GM12878 (cell line): ENCODE measurements around the gene CELSR3. TPM values are rescaled to one million over a fixed set of nuclear protein-coding genes. Genes with fewer than 3 reads are reported as not detected.
A peak's percentile ranks its signal among the peaks of the same experiment; 100 is the strongest.

Experiments used
- ATAC-seq: fragments of 200-7000 bp; cut with Tn5 transposase; 3 replicates; pipeline ENCODE4 v1.9.1; 2020; ENCODE audit warnings: mild to moderate bottlenecking, moderate library complexity
- BruUV-seq: library from RNA; stranded (reverse); fragments of 400-500 nt; replicated peaks from 2 replicates; lab custom pipeline; 2021; lab: Mats Ljungman, UMichigan
- CTCF ChIA-PET: fragments of 300-600 bp; sonication (Branson Sonifier 250); formaldehyde crosslinking; extraction: SDS; loops from one replicate; lab custom pipeline; 2021; ENCODE audit warnings: inconsistent platforms; lab: Yijun Ruan, JAX
- POLR2A ChIA-PET: fragments of 350-600 bp; formaldehyde crosslinking; extraction: SDS; loops from one replicate; lab custom pipeline; 2021; ENCODE audit warnings: inconsistent platforms; lab: Charles Lee
- RAD21 ChIA-PET: fragments of 300-600 bp; sonication (Branson Sonifier 250); formaldehyde crosslinking; loops from one replicate; lab custom pipeline; 2023; ENCODE audit warnings: antibody characterized with exemption; ENCODE audit not compliant: unreplicated experiment; lab: Charles Lee
- SMC1A ChIA-PET: fragments of 300-600 bp; sonication (Branson Sonifier 250); formaldehyde crosslinking; loops from one replicate; lab custom pipeline; 2023; ENCODE audit not compliant: unreplicated experiment, uncharacterized antibody; lab: Charles Lee
- DNase-seq: peaks from one replicate; pipeline ENCODE4 v3.0.0-alpha.2; 2011; ENCODE audit warnings: low read depth, low spot score
- FAIRE-seq: peaks from 3 replicates; lab custom pipeline; 2011; peaks lifted over from hg19 to GRCh38; lab: Jason Lieb, UNC
- H2AFZ ChIP-seq: 2 replicates; pipeline ENCODE4 v1.6.0; 2011; ENCODE audit warnings: low read depth, low read length, control low read depth; ENCODE audit not compliant: control insufficient read depth
- H3K27ac ChIP-seq: 2 replicates; pipeline ENCODE4 v1.5.1; 2011; ENCODE audit warnings: control low read depth; ENCODE audit not compliant: control insufficient read depth, insufficient read depth
- H3K27me3 ChIP-seq, 2 experiments: replicated peaks in 1 of 2; 2 replicates each; pipeline versions ENCODE4 v1.6.0 to v1.6.1; 2011; ENCODE audit warnings: low read length in 1 of 2; ENCODE audit not compliant: control insufficient read depth in 2 of 2, insufficient read depth in 2 of 2
- H3K36me3 ChIP-seq, 2 experiments: 2 replicates each; pipeline ENCODE4 v1.5.1; 2011; ENCODE audit warnings: low read length in 1 of 2; ENCODE audit not compliant: control insufficient read depth in 2 of 2, insufficient read depth in 2 of 2
- H3K4me1 ChIP-seq: 2 replicates; pipeline ENCODE4 v1.6.1; 2011; ENCODE audit warnings: mild to moderate bottlenecking, low read length, moderate library complexity, mixed read lengths; ENCODE audit not compliant: control insufficient read depth, insufficient read depth
- H3K4me2 ChIP-seq: 2 replicates; pipeline ENCODE4 v1.6.0; 2011; ENCODE audit warnings: control low read depth; ENCODE audit not compliant: control insufficient read depth, insufficient read depth
- H3K4me3 ChIP-seq: fragments of 200-600 bp; sonication (generic); 2 replicates; pipeline ENCODE4 v1.5.1; 2016
- H3K79me2 ChIP-seq: 2 replicates; pipeline ENCODE4 v1.6.0; 2011; ENCODE audit warnings: low read length; ENCODE audit not compliant: control insufficient read depth, insufficient read depth
- H3K9ac ChIP-seq: 2 replicates; pipeline ENCODE4 v1.8.0; 2011; ENCODE audit warnings: low read length, control low read depth, mixed read lengths; ENCODE audit not compliant: control insufficient read depth, insufficient read depth
- H3K9me3 ChIP-seq: replicated peaks from 3 replicates; pipeline ENCODE4 v1.5.1; 2011; ENCODE audit warnings: mild to moderate bottlenecking, low read length; ENCODE audit not compliant: control insufficient read depth, insufficient read depth
- H4K20me1 ChIP-seq: 2 replicates; pipeline ENCODE4 v1.6.0; 2011; ENCODE audit not compliant: control insufficient read depth, insufficient read depth
- MTA2 ChIP-seq: fragments of 450-650 bp; IDR thresholded peaks from 2 replicates; pipeline ENCODE4 v1.6.1; 2016; ENCODE audit warnings: low read depth, mild to moderate bottlenecking, moderate library complexity
- POLR2AphosphoS2 ChIP-seq: IDR thresholded peaks from 2 replicates; pipeline ENCODE4 v1.6.1; 2011; ENCODE audit warnings: low read depth, mild to moderate bottlenecking, low read length, improper control_type of control experiment, moderate library complexity
- SP1 ChIP-seq: IDR thresholded peaks from one replicate; pipeline ENCODE4 v1.6.1; 2011; ENCODE audit warnings: low read depth, low read length
- WGBS: methylation state at CpG from one replicate; pipeline ENCODE4 v1.1.6; 2016; ENCODE audit warnings: low lambda C conversion rate; ENCODE audit not compliant: insufficient replicate concordance, insufficient coverage; ENCODE audit errors: missing lambda C conversion rate; 5-methylcytosine and 5-hydroxymethylcytosine counted together
- in situ Hi-C: fragments of 300-500 bp; cut with MboI; formaldehyde crosslinking; loops from 9 replicates; pipeline ENCODE4 v1.14.3; 2018; ENCODE audit warnings: mixed read lengths
- intact Hi-C: fragments of 100-400 bp; cut with micrococcal nuclease; formaldehyde crosslinking; loops from one replicate; pipeline ENCODE4 v1.14.2; 2022; ENCODE audit not compliant: unreplicated experiment
- polyA plus RNA-seq, 11 experiments: library from polyadenylated mRNA; depleted of rRNA in 4 of 11; unstranded in 6 of 11; stranded (reverse) in 5 of 11; fragments of >200 nt; fragmentation: Nextera tagmentation in 4 of 11; fragmentation: Illumina TruSeq in 1 of 11; extraction: Ambion mirVana in 4 of 11; extraction: Trizol in 1 of 11; gene quantifications; 1 replicate in 1 of 11; 2 replicates in 10 of 11; pipeline versions ENCODE4 v1.2.1 to v1.2.3, GENCODE V29; 2011 to 2016; ENCODE audit warnings: inconsistent platforms in 2 of 11, missing spikeins in 2 of 11, low read depth in 1 of 11
- total RNA-seq, 4 experiments: library from RNA; depleted of rRNA in 3 of 4; stranded (reverse); fragments of >200 nt in 3 of 4; fragmentation: Illumina TruSeq in 1 of 4; extraction: Trizol in 1 of 4; gene quantifications; 2 replicates each; pipeline versions ENCODE4 v1.2.1 to v1.2.3, GENCODE V29; 2013 to 2021

CELSR3 gene
- total and polyA plus RNA-seq, 10 of the 15 experiments (the other 5 are each of a cell fraction or from before 2014, with no cell fraction given), result 0.08 to 1.6 (median 0.57) TPM

DNA sequence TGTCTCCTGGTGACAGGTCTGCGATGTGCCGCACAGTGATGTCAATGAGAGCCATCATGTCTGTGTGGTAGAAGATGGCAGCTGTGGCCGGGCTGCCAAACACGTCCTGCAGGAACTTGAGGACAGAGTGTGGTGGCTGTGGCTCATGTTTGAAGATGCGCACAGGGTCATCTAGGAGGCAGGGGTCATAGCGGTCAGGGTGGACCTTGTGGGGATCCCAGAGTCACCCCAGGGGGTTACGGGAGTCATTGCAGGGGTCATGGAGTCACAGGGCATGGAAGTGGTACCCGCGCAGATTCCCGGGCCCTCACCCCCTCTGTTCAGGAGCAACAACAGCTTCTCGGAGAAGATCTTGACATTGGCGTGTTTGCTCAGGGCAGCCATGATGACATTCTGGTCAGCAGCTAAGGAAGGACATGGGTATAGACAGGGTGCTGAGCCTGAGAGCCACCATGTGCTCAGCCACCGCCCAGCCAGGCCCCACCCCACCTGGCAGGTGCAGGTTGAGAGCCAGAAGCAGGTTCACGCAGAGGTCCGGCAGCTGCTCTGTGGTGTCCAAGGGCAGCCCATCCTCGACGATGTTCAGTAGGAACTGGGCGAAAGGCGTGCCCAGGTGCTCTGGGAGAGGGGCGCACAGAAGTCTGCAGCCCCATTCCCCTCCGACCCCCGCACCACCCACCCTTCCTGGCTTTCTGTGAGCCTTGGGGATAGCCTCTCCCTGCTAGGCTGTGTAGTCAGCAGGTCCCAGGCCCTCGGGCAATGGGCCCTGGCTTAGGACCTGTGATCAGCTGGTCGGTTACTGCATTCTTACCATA, 16.1 kb upstream of the CELSR3 start:
- Histone ChIP-seq H3K27me3 (no peaks in the 10 kb centered on the region), H2AFZ (no peak overlapping the region), H3K4me3 (no peak overlapping the region), H3K4me2 (no peak overlapping the region), H3K9me3 (no peaks in the 10 kb centered on the region), H3K36me3 (peaks cover 10 to 25% of the 10 kb centered on the region in 2 experiments), H3K79me2 (peaks cover 7% of the 10 kb centered on the region)
- no peak for FAIRE-seq
- CTCF ChIA-PET, result no interaction called here
- 96% methylated on average over 24 of the region's 24 CpGs for WGBS
- no TSS peak for BruUV-seq
- POLR2A ChIA-PET, result interaction anchor here (0.6 to 0.7 kb wide), 3 partner anchors 12 to 429 kb away, joined by 3 to 7 read pairs (median 4); no protein-coding TSS in a partner anchor
- intact Hi-C loops, result no loop called here
- no peak for TF ChIP-seq SP1
- TF ChIP-seq POLR2AphosphoS2, result peak; percentile 15; the same call in 1 of the 2 replicates
- TF ChIP-seq, all 136 proteins: peak for 1
- Histone ChIP-seq H3K27ac (no peak overlapping the region), H3K4me1 (peaks cover 11% of the 10 kb centered on the region), H3K9ac (no peak overlapping the region), H4K20me1 (no peaks in the 10 kb centered on the region)
- RAD21 ChIA-PET, result no interaction called here
- SMC1A ChIA-PET, result no interaction called here
- ATAC-seq (no peak), DNase-seq (no peak)
- in situ Hi-C loops, result no loop called here

DNA sequence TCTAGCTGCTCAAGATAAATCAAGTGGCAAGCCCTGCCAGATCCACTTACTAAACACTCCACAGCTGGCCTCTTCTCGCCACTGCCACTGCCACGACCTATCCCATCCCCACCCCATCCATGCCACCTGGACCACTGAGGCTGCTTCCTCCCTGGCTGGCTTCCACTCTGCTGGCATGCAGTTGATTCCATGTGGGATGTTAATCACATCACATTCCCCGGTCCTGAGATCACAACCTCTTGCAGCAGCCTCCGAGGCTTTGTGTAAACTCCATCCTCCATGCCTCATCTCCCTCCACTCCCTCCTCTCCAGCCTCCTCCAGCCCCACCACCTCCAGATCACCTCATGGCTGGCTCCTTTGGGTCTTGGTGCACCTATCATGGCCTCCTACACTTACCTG, 15.4 kb upstream of the CELSR3 start:
- no peak overlapping the region for H3K4me2 ChIP-seq
- no peaks in the 10 kb centered on the region for H3K9me3 ChIP-seq
- CTCF ChIA-PET, result interaction anchor here (0.8 kb wide), 1 partner anchor 14 kb away, joined by 3 read pairs; no protein-coding TSS in a partner anchor
- no peak overlapping the region for H3K27ac ChIP-seq
- H4K20me1 ChIP-seq, result no peaks in the 10 kb centered on the region
- in situ Hi-C loops, result no loop called here
- peaks cover under 1% of the 10 kb centered on the region; the same call in 1 of the 2 replicates for H3K79me2 ChIP-seq
- H3K4me3 ChIP-seq, result no peak overlapping the region
- DNase-seq, result no peak
- H3K4me1 ChIP-seq, result peaks cover 6% of the 10 kb centered on the region
- POLR2A ChIA-PET, result interaction anchor here (0.6 kb wide), 1 partner anchor 428 kb away, joined by 3 read pairs; no protein-coding TSS in a partner anchor
- TF ChIP-seq POLR2AphosphoS2 (peak; percentile 13; the same call in 1 of the 2 replicates), MTA2 (no peak)
- TF ChIP-seq, all 136 proteins: peak for 1
- no peak overlapping the region for H3K9ac ChIP-seq
- no peaks in the 10 kb centered on the region for H3K27me3 ChIP-seq
- H2AFZ ChIP-seq, result no peak overlapping the region
- FAIRE-seq, result no peak
- ChIA-PET RAD21 (no interaction called here), SMC1A (interaction anchor here (0.7 kb wide), 1 partner anchor 388 kb away, joined by 3 read pairs; no protein-coding TSS in a partner anchor)
- 100% methylated on average over 3 of the region's 4 CpGs for WGBS
- H3K36me3 ChIP-seq, result peaks cover 10 to 25% of the 10 kb centered on the region in 2 experiments
- BruUV-seq, result no TSS peak
- no peak for ATAC-seq
- intact Hi-C loops, result no loop called here
